GM19240 (cell line): ENCODE data around the gene TSPAN18.

Experiments used
- DNase-seq: peaks from one replicate; pipeline ENCODE4 v3.0.0; 2011; ENCODE audit warnings: low spot score; ENCODE audit not compliant: insufficient read length

Gene TSPAN18

DNA sequence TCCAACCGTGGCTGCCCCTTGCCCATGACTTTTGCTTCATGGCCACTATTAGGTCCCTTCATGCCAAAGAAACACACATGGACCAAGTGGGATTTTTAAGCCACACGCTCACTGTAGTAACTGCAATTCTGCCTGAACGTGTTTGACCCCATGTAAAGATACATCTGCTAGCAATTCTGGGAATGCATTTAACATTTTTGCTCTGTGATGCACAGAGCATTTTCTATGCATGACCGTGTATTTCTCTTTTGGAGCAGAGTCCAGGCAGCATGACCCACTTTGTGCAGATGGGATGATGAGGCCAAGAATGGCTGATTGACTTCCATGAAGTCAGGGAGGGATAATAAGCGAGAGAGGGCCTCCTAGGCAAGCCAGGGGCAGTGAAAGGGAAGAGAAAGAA lies 115.5 kb downstream of the TSPAN18 start:
- no peak for DNase-seq

DNA sequence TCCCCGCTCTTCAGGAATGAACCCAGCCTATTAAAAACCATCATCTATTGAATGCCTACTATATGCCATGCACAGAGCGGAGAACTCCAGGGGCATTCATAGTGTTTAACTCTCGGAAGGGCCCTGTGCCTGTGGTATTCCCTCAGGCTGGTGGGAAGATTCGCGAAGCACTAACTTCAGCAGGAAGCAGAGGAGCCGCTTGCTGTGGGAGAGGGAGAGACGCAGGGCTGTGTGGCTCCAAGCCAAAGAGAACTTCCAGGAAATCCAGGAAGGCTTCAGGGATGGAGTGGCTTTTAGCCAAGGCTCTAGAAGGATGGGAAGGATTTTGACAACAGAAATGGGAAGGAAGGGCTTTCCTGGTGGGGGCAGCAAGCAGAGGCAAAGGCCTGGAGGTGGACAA lies 120.1 kb downstream of the TSPAN18 start:
- DNase-seq = no peak

DNA sequence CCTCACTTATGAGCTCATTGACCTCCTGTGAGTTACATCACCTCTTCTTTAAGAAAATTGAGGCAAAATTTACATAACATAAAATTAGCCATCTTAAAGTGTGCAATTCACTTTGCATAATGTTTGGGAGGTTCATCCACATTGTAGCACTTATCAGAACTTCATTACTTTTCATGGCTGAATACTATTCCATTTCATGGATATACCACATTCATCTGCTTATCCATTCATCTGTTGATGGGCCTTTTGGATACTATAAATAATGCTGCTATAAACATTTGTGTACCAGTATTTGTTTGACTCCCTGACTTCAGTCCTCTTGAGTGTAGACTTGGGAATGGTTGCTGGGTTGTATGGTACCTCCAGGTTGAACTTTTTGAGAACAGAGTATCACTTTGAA lies 120.6 kb downstream of the TSPAN18 start:
- no peak for DNase-seq

GRCh38 chr11:44848203-44848962 lies 121.6 kb downstream of the TSPAN18 start:
- no peak for DNase-seq

DNA sequence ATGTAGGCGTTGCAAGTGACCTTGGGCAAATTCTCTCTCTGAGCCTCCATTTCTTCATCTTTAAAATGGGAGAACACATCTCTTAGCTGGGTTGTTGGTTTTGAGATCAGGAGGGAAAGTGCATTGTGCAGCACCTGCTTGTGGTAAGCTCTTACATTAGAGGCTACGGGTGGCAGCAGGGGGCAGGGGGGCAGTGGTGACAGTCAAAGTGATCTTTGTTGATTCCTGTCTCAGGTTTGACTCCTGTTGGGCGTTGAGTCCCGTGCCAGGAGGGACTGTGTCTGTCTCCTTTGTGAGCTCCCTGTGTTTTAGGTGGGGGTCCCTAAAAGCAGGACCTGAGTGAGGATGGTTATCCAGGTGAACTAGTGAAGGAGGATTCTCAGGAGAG lies 122.2 kb downstream of the TSPAN18 start:
- no peak for DNase-seq

DNA sequence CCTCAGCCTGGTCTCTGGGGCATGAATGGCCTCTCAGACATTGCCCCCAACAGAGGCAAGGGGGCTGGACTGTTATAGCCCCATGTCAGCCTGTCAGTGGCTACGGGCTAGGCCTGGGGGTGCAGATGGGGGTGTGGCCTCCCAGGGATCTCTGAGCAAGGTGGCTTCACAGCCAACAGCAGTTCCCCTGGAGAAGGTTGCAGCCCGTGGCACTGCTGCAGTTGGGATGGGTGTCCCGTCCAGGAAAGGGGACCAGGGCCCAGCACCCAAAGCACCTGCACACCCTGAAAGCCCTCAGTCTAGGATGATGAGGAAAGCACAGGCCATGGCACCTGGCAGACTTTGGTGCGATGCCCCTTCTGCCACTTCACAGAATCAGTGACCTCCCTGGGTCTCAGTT lies 122.7 kb downstream of the TSPAN18 start:
- no peak for DNase-seq

DNA sequence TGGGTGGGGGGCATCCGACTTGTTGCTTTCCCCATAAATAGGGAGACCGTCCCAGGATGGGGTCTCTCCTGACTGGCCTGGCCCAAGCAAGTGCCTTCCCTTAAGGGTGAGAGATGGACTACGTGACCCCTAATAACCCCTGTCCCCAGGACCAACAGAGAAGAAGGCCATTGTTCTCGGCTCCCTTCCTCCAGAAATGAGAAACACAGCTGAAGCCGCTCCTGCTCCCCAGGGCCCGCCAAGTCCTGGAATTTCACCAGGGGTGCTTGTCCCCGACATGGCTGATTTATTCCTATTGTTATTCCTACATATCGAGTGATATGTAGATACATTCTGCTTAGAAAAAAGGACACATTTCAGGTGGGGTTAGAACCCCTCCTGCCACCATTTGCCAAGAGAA lies 123.2 kb downstream of the TSPAN18 start:
- no peak for DNase-seq

DNA sequence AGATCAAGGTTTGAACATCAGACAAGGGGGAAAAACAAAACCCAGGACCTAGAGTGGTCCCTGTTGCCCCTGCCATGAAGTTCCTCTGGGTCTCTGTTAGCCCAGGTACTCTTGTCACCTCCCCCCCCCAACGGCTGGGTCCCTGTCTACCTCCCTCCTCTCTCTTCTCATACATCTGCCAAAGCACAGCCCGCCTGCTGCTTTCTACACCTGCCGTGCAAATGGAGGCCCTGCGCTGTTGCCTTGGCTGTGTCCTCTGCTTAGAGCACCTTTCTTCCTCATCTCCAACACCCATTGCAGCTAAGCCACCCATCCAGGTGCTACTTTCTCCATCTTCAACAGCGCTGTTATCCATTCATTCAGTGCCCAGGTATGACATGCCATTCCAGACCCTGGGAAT lies 124.7 kb downstream of the TSPAN18 start:
- DNase-seq = no peak

DNA sequence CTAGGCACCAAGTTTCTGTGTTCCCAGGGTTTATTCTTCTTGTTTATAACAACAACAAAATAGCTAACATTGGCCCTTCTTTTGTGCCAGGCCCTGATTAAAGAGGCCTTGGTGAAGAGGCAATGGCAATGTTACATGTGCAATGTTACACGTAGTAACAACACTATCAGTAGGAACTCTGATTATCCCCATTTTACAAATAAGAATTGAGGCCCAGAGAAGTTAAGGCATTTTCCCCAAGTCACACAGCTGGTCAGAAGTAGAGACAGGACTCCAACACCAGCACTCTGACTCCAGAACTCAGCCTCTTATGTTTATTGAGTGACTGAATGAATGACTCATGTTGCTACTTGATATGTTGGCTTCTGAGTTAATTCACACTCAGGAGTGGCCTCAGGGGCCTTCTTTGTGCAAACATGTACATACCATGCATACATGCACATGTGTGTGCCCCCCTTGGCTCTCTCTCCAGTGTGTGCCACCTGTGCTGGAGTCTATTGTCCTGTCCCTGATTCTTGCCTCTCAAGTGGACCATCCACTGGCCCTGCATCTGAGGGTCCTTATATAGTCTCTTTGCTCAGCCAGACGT lies 125.5 kb downstream of the TSPAN18 start:
- no peak for DNase-seq

DNA sequence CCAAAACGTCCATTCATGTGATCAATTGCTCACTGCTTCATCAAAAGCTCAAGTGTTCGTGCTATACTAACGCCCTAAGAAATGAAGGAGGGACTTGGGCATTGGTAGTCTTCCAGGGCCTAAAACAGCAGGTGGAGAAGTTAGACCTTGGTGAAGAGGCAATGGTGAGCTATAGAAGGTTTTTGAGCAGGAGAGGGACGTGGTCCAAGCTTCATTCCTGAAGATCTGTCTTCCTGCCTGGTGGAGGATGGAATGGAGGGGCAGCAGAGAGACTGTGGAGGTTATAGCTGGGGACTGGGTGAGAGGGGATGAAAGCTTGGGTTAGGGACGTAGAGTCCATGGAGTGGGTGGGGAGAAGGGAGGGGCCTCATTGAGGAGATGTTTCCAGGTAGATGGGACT lies 126.2 kb downstream of the TSPAN18 start:
- no peak for DNase-seq

GRCh38 chr11:44853666-44854065 lies 126.9 kb downstream of the TSPAN18 start:
- DNase-seq = no peak

GRCh38 chr11:44854086-44854485 lies 127.3 kb downstream of the TSPAN18 start:
- no peak for DNase-seq

GRCh38 chr11:44854741-44855492 lies 128.2 kb downstream of the TSPAN18 start:
- no peak for DNase-seq

- no peak for DNase-seq
Measured at GRCh38 chr11:44855493-44855849, 128.7 kb downstream of the TSPAN18 start.

GRCh38 chr11:44857490-44858090 lies 130.8 kb downstream of the TSPAN18 start:
- no peak for DNase-seq

- no peak for DNase-seq
Measured at GRCh38 chr11:44858796-44859527, 132.2 kb downstream of the TSPAN18 start.

DNA sequence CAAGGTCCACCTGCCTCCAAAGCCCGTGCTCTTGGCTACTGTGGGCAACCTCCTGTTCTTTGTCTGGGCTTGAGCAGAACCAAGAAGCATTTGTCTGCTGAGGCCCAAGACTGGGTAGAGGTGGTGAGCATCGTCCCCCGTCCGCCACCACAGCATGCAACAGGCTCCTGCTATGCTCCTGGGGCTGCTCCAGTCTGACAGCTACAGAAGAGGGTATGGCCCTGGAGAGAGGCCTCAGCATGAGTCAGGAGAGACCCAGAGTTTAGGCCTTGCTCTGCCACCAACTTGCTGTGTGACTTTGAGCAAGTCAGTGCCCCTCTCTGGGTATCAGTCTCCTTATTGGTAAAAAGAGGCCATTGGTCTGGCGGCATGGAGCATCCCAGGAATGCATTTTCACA lies 132.8 kb downstream of the TSPAN18 start:
- DNase-seq = no peak

DNA sequence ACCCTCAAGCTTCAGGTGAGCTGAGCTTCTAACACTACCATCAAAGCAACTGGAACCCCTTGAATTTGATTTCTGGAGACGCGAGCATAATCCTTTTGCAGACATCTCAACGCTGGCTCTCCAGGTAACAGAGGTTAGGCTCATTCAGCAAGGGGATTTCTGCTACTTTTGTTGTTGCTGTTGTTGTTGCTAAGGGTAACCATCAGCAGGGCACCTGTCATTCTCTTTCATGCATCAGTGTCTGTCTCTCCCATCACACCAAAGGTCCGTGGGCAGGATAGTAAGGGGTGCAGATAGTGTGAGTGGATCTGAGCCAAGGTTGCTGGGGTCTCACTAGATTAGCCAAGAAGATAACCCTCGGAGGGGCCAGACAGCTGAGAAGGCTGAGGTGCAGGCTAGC lies 133.6 kb downstream of the TSPAN18 start:
- DNase-seq = no peak

GRCh38 chr11:44861849-44862557 lies 135.2 kb downstream of the TSPAN18 start:
- DNase-seq = peak; percentile 97

GRCh38 chr11:44862558-44863101 lies 135.9 kb downstream of the TSPAN18 start:
- no peak for DNase-seq

GRCh38 chr11:44863231-44863630 lies 136.5 kb downstream of the TSPAN18 start:
- DNase-seq = no peak
